WERI-Rb-1 (cell line): ENCODE results near the gene ASIC3.

Source experiments
- DNase-seq: peaks from one replicate; pipeline ENCODE4 v3.0.0-alpha.2; 2020
- H3K27ac ChIP-seq: fragments of 250-450 bp; sonication (Bioruptor Pico); 2 replicates; pipeline ENCODE4 v1.5.1; 2020; ENCODE audit warnings: mild to moderate bottlenecking, moderate library complexity
- H3K27me3 ChIP-seq: fragments of 250-450 bp; sonication (Bioruptor Pico); 2 replicates; pipeline ENCODE4 v1.5.1; 2021; ENCODE audit warnings: mild to moderate bottlenecking, low read depth, moderate library complexity; ENCODE audit not compliant: insufficient read depth, severe bottlenecking
- H3K36me3 ChIP-seq: fragments of 250-450 bp; sonication (Bioruptor Pico); 2 replicates; pipeline ENCODE4 v1.5.1; 2020; ENCODE audit warnings: mild to moderate bottlenecking, moderate library complexity
- H3K4me3 ChIP-seq: 2 replicates; pipeline ENCODE4 v1.5.1; 2011; ENCODE audit warnings: low read depth, mild to moderate bottlenecking, control low read depth, low read length
- H3K9me3 ChIP-seq: fragments of 250-450 bp; sonication (Bioruptor Pico); 2 replicates; pipeline ENCODE4 v1.5.1; 2021; ENCODE audit warnings: mild to moderate bottlenecking, moderate library complexity; ENCODE audit not compliant: severe bottlenecking
- TF ChIP-seq, protein P1 (sequence below): IDR thresholded peaks from 2 replicates; pipeline ENCODE4 v1.5.1; 2011; ENCODE audit warnings: low read depth, mild to moderate bottlenecking, control low read depth, inconsistent platforms, low read length

Gene ASIC3

DNA sequence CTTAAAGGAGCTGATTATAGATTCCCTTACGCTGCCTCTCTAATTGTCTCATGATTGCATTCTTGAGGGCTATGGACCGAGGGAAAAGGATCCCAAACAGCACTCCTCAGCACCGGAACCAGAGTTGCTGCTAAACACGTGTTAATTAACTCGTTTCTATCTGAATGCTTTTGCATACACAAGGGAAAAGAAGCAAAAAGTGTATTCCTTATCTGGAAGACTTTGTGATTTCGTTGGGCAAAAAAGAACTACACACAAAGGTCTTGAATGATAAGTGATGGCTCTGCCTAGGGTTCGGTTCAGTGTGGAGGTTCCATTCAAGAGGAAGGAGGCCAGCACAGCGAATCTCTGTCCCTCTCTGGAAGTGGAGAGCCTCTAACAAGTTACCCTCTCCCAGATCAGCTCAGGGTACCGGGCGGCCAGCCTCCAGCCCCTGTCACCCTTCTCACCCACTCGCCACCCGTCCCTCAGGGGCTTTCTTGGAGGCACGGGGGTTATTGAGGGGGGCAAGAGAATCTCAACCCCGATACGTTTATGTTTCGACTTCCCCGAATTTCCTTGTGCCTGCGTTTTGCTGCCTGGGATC lies 10.5 kb downstream of the ASIC3 start:
- no peak for DNase-seq
- peak overlapping the region; percentile 75 for H3K27ac ChIP-seq

DNA sequence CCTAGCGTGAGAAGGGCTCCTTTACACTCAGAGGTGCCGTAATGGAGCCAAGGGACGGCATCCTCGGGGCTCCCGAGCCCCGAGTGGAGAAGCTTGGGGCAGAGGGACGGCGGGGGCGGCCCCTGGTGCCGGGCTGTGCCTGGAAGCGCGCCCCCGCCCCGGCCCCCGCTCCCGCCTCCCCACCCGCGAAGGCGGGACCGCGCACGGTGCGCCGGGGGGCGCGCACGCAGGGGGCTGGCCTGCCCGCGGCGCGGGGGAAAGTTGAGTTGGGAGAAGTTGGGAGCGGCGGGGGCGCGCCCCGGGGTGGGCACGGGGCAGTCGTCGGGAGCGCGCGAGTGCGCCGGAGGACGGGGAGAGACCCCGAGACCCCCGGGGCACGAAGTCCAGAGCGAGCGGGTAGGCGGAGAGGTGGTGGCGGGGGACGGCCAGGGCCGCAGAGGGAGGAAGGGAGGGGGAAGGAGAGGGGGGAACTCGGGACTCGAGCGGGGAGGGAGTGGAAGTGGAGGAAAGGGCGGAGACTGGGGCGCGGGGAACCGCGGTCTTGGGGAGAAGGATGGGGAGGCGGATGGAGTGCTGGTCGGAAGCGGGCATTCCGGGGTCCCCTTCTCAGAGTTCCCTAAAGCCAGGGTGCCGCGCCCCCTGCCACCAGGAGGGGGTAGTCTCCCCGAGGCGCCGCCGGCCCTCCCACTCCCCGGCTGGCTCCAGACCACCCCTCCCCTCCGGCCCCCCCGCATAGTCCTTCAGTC lies 11.2 kb downstream of the ASIC3 start, which contains the start of gene SLC4A2:
Gene SLC4A2 (plus strand): TSS at position 223 of the 746 bp plus-strand sequence. CDS start 2,399 bp downstream, outside the sequence.
- peaks cover 18% of the 10 kb centered on the region for H3K36me3 ChIP-seq
- H3K9me3 ChIP-seq, result no peaks in the 10 kb centered on the region
- peak within 1 kb of the TSS; percentile 76 for H3K4me3 ChIP-seq
- peak; percentile 79 for DNase-seq
- no peaks in the 10 kb centered on the region for H3K27me3 ChIP-seq
- H3K27ac ChIP-seq, result peak within 1 kb of the TSS; percentile 75
- TF ChIP-seq, protein P1, sequence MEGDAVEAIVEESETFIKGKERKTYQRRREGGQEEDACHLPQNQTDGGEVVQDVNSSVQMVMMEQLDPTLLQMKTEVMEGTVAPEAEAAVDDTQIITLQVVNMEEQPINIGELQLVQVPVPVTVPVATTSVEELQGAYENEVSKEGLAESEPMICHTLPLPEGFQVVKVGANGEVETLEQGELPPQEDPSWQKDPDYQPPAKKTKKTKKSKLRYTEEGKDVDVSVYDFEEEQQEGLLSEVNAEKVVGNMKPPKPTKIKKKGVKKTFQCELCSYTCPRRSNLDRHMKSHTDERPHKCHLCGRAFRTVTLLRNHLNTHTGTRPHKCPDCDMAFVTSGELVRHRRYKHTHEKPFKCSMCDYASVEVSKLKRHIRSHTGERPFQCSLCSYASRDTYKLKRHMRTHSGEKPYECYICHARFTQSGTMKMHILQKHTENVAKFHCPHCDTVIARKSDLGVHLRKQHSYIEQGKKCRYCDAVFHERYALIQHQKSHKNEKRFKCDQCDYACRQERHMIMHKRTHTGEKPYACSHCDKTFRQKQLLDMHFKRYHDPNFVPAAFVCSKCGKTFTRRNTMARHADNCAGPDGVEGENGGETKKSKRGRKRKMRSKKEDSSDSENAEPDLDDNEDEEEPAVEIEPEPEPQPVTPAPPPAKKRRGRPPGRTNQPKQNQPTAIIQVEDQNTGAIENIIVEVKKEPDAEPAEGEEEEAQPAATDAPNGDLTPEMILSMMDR, result peak; percentile 54

More for the DNA sequence above, 10.5 kb downstream of the ASIC3 start:
- TF ChIP-seq, protein P1, result no peak
- H3K9me3 ChIP-seq, result no peaks in the 10 kb centered on the region
- peaks cover 15% of the 10 kb centered on the region for H3K36me3 ChIP-seq
- no peaks in the 10 kb centered on the region for H3K27me3 ChIP-seq
- peak overlapping the region; percentile 76 for H3K4me3 ChIP-seq

DNA sequence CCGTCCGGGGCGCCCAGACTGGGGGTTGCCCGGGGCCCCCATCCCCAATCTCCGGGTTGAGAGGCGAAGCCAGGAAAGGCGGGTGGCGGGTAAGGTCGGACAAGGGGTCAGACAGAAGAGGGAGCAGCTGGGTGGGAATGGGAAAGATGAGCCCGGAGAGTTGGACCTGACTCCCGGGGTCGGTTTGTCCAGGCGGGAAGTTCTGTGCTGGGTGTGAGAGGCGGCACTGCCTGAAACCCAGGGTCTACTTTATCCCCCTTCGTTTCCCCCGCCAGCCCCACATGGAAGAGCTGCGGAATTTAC lies 11.7 kb downstream of the ASIC3 start:
- H3K36me3 ChIP-seq, result peaks cover 24% of the 10 kb centered on the region
- H3K27ac ChIP-seq, result peak overlapping the region; percentile 75
- H3K9me3 ChIP-seq, result no peaks in the 10 kb centered on the region
- peak overlapping the region; percentile 76 for H3K4me3 ChIP-seq
- no peak for DNase-seq
- H3K27me3 ChIP-seq, result no peaks in the 10 kb centered on the region
- TF ChIP-seq, protein P1, result no peak

DNA sequence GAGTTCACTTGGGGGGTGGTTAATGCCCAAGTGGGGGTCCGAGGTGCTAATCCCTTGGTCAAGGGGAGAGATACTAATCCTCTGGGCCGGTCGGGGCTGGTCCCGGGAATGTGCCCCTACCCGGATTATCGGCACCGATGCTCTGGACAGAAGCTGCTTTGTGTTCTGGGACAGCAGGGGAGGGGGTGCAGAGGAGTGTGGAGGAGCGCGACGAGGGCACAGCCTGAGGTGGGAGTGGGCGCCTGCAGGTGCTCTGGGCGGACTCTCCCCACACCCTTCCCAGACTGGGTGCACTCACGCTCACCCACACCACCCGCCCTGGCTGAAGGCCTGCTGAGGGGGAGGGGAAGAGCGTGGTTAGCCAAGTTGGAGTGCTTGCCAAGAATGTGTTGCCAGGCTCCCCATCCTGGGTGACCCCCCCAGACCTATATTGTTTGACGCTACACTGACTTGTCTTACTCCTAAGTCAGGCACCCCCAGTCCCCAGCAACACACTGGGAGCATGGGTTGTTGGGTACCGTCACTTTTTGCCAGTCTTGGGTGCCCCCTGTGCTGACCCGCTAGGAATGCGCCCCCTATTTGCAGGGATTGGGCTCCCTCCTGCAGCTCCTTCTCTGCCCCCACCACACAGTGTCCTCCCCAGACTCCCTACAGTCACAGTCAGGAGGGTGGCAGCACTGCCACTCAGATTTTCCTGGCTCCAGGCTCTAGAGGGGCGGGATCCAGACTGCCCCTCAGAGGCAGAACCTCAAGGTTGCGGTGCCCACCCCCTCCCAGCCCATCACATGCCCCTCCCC lies 12.3 kb downstream of the ASIC3 start:
- TF ChIP-seq, protein P1, result peak; percentile 15; the same call in 1 of the 2 replicates
- H3K36me3 ChIP-seq, result peaks cover 29% of the 10 kb centered on the region
- no peaks in the 10 kb centered on the region for H3K27me3 ChIP-seq
- peak overlapping the region; percentile 75 for H3K27ac ChIP-seq
- H3K9me3 ChIP-seq, result no peaks in the 10 kb centered on the region
- H3K4me3 ChIP-seq, result peak overlapping the region; percentile 76
- peak; percentile 79 for DNase-seq

DNA sequence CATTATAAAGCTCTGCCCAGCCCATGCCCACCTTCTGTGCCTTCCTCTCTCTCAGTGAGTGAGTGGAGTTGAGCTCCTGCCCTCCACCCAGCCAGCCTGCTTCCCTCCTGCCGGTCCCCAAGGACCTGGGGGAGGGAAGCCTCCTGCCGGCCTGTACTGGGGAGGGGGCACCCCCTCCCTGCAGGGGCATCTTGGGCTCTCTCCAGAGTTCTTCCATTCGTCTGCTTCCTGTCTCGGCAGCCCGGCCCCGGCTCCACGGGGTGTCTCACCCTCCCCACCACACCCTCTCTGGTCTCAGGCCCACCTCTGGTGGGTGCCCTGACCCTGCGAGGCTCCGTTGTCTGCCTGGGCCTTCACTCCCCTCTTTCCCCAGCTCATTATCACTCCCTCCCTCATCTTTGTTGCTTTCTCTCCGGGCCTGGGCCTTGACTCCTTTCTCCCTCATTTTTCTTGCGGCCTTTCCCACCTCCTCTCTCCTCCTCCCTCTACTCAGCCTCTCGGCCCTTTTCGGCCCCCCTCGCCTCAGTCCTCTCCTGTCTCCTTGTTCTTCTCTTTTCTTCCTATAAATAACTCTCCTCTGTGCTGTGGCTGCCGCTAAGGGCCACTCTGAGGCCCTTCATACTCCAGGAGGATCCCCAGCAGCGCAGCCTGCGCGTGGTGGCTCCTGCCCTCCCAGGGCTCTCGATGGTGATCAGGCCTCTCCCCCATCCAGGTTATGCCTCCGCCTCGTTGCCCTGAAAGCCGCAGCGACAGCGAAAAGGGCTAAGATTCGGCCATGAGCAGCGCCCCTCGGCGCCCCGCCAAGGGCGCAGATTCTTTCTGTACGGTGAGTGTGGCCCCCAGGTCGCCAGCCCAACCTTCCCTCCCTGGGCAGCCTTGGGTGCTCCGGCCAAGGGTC lies 13.1 kb downstream of the ASIC3 start:
- peaks cover 31% of the 10 kb centered on the region for H3K36me3 ChIP-seq
- no peak overlapping the region for H3K4me3 ChIP-seq
- TF ChIP-seq, protein P1, result no peak
- no peaks in the 10 kb centered on the region for H3K9me3 ChIP-seq
- DNase-seq, result no peak
- peak overlapping the region; percentile 75 for H3K27ac ChIP-seq
- H3K27me3 ChIP-seq, result no peaks in the 10 kb centered on the region
